ENCODE results near the gene FHOD3. TPM values are rescaled to one million over a fixed set of nuclear protein-coding genes. Genes with fewer than 3 reads are reported as not detected.

The FHOD3 gene
- polyA plus RNA-seq, 1 experiment, result 41.1 TPM

DNA sequence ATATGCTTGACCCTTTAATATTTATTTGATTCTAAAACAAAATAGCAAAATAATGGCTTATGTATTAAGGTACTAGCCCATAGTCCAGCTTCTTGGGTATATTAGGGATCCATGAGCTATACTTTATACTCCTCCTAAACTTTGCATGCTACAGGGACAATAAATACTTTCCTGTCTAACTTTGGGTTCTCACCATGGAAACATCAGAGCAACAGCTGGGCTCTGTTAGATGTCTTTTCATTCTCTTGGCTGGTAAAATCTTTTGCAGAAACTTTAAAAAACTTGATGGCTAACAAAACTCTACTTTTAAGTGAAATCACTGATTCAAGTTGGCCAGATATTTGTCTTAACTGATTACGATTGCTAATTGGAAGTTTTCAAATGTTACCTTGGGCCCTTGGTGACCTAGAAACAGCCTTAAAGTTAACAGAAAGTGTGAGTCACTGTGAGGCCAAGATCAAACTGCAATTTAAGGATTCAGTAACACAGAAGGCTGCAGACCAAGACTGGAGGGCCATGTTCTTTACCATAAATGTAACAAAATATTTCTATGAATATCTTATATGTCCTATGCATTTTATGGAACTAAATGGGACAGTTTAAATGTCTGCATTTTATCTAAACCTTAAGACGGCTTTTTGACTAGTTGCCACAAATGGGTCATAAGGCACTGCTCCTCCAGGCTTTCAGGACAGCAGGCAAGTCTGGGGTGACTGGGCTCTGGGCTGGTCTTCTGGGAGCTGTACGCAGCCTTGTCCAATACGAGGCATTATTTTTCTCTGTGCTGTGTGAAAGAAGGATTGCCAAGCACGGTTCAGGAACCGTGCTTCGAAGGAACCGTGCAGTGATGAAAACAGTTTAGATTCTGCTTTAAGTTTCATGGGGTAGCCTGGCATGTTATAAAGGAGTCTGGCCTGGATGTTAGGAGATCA is 342.8 kb downstream of the FHOD3 start:
- TF ChIP-seq, protein P1, sequence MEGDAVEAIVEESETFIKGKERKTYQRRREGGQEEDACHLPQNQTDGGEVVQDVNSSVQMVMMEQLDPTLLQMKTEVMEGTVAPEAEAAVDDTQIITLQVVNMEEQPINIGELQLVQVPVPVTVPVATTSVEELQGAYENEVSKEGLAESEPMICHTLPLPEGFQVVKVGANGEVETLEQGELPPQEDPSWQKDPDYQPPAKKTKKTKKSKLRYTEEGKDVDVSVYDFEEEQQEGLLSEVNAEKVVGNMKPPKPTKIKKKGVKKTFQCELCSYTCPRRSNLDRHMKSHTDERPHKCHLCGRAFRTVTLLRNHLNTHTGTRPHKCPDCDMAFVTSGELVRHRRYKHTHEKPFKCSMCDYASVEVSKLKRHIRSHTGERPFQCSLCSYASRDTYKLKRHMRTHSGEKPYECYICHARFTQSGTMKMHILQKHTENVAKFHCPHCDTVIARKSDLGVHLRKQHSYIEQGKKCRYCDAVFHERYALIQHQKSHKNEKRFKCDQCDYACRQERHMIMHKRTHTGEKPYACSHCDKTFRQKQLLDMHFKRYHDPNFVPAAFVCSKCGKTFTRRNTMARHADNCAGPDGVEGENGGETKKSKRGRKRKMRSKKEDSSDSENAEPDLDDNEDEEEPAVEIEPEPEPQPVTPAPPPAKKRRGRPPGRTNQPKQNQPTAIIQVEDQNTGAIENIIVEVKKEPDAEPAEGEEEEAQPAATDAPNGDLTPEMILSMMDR (IDR thresholded peaks at IDR 0.05; ENCODE audit: low read depth, low read length), result no peak
- no peak for DNase-seq (ENCODE audit: low read depth, low spot score)
- H3K27ac ChIP-seq (ENCODE audit: low read depth, low read length), result no peak overlapping the region
- no peaks in the 10 kb centered on the region for H3K27me3 ChIP-seq (ENCODE audit: control insufficient read depth, insufficient read depth, low read length)
- H3K4me3 ChIP-seq (ENCODE audit: low read depth, low read length), result no peak overlapping the region
- ChIA-PET CTCF (interaction anchor here (0.8 kb wide), 1 partner anchor 48 kb away, joined by 3 read pairs; no protein-coding TSS in a partner anchor), POLR2A (no interaction called here)
- no peaks in the 10 kb centered on the region for H3K9me3 ChIP-seq (ENCODE audit: control insufficient read depth, insufficient read depth, low read length)

DNA sequence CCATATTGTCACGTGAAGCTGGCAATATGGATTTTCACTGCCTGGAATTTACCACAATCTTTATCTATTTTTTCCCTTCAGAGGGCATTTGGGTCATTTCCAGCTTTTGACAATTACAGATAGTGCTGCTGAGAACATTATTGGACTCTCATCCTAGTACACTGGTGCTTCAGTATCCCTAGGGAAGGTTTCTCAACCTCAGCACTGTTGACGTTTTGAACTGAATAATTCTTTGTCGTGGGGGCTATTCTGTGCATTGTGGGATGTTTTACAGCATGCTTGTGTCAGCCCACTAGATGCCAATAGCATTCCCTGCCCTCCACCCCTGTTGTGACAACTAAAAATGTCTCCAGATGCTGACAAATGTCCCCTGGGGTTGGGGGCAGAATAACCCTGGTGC is 345.5 kb downstream of the FHOD3 start:
- Histone ChIP-seq H3K27ac (ENCODE audit: low read depth, low read length) (no peak overlapping the region), H3K27me3 (ENCODE audit: control insufficient read depth, insufficient read depth, low read length) (no peaks in the 10 kb centered on the region), H3K9me3 (ENCODE audit: control insufficient read depth, insufficient read depth, low read length) (no peaks in the 10 kb centered on the region), H3K4me3 (ENCODE audit: low read depth, low read length) (no peak overlapping the region)
- TF ChIP-seq, protein P1 (IDR thresholded peaks at IDR 0.05; ENCODE audit: low read depth, low read length), result no peak
- CTCF ChIA-PET, result no interaction called here
- POLR2A ChIA-PET, result no interaction called here
- DNase-seq (ENCODE audit: low read depth, low spot score), result no peak

DNA sequence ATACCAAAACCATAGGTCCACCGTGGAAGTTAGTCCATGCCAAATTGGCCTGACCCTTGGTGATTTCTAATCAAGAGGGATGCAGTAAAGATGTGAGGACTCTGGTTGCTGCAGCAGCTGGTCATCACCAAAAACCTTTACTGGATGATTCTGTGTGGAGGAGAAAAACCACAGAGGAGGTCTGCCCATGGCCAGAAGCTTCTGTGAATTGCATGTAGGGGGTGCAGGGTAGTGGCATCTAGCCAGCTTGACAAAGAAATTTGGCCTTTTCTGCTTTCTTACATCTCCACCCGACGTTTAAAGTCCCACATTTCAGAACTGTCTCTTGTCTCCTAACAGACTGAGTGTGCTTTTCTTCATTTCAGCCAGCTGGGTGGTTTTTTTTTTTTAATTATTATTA is 351.3 kb downstream of the FHOD3 start:
- TF ChIP-seq, protein P1 (IDR thresholded peaks at IDR 0.05; ENCODE audit: low read depth, low read length), result no peak
- Histone ChIP-seq H3K4me3 (ENCODE audit: low read depth, low read length) (no peak overlapping the region), H3K27ac (ENCODE audit: low read depth, low read length) (no peak overlapping the region), H3K27me3 (ENCODE audit: control insufficient read depth, insufficient read depth, low read length) (no peaks in the 10 kb centered on the region), H3K9me3 (ENCODE audit: control insufficient read depth, insufficient read depth, low read length) (no peaks in the 10 kb centered on the region)
- no peak for DNase-seq (ENCODE audit: low read depth, low spot score)
- ChIA-PET CTCF (interaction anchor here (0.7 kb wide), 1 partner anchor 40 kb away, joined by 3 read pairs; no protein-coding TSS in a partner anchor), POLR2A (no interaction called here)

DNA sequence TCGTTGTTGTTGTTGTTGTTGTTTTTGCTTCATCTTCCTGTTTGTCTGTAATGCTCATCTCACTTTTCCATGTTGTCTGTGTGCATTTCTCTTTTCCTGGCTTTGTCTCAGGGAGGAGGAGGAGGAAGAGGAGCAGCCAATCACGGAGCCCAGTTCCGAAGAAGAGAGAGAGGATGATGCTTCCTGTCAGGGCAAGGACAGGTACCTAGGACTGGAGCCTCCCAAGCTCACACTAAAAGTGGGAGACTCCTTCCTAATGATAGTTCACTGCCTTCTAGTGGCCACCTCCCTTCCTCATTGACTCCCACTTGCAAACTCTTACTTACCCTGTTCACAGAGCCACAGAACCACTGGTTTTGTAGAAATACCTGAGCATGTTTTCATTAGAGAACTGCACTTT is 351.7 kb downstream of the FHOD3 start:
- no peak for DNase-seq (ENCODE audit: low read depth, low spot score)
- ChIA-PET POLR2A (no interaction called here), CTCF (interaction anchor here (0.7 to 1.0 kb wide), 2 partner anchors 17 to 39 kb away, joined by 3 read pairs; no protein-coding TSS in a partner anchor)
- TF ChIP-seq, protein P1 (IDR thresholded peaks at IDR 0.05; ENCODE audit: low read depth, low read length), result no peak
- Histone ChIP-seq H3K4me3 (ENCODE audit: low read depth, low read length) (no peak overlapping the region), H3K9me3 (ENCODE audit: control insufficient read depth, insufficient read depth, low read length) (no peaks in the 10 kb centered on the region), H3K27me3 (ENCODE audit: control insufficient read depth, insufficient read depth, low read length) (no peaks in the 10 kb centered on the region), H3K27ac (ENCODE audit: low read depth, low read length) (no peak overlapping the region)

DNA sequence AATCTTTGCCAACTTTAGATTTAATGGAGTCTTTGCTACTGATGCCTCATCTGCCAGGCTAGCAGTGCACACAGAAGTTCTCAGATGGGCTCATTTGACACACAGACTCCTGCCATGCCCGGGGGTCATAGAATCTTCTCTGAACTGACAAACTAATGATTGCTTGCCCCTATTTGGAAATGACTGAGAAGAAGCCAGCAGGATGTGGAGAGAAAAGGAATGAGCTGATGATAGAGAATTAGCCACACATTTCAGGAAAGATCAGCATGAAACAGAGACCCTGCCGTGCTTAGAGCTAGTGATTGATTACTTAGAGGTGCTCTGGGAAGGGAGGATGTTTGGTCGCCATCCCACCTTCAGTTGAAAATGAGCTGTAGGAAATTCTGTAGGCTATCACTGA is 352.8 kb downstream of the FHOD3 start:
- Histone ChIP-seq H3K4me3 (ENCODE audit: low read depth, low read length) (no peak overlapping the region), H3K27me3 (ENCODE audit: control insufficient read depth, insufficient read depth, low read length) (no peaks in the 10 kb centered on the region), H3K9me3 (ENCODE audit: control insufficient read depth, insufficient read depth, low read length) (no peaks in the 10 kb centered on the region), H3K27ac (ENCODE audit: low read depth, low read length) (no peak overlapping the region)
- TF ChIP-seq, protein P1 (IDR thresholded peaks at IDR 0.05; ENCODE audit: low read depth, low read length), result no peak
- POLR2A ChIA-PET, result no interaction called here
- no peak for DNase-seq (ENCODE audit: low read depth, low spot score)
- CTCF ChIA-PET, result interaction anchor here (1.0 to 1.5 kb wide), 3 partner anchors 15 to 554 kb away, joined by 3 to 9 read pairs (median 4); no protein-coding TSS in a partner anchor

Measured in AG04450 (cell line).